A673 (cell line): Measurements from ENCODE around the gene ACOT12. TPM values are rescaled to one million over a fixed set of nuclear protein-coding genes. Genes with fewer than 3 reads are reported as not detected.
A peak's percentile ranks its signal among the peaks of the same experiment; 100 is the strongest.

ENCODE experiments used
- Bru-seq: library from RNA; stranded (reverse); fragments of 400-500 nt; gene quantifications from one replicate; lab custom pipeline; 2021; lab: Mats Ljungman, UMichigan
- BruChase-seq, 2 experiments: library from RNA; stranded (reverse); fragments of 400-500 nt; gene quantifications; one replicate each; lab custom pipeline; 2021; lab: Mats Ljungman, UMichigan
- BruUV-seq: library from RNA; stranded (reverse); fragments of 400-500 nt; replicated peaks from 2 replicates; lab custom pipeline; 2021; lab: Mats Ljungman, UMichigan
- CTCF ChIA-PET: fragments of 300-600 bp; sonication (Branson Sonifier 250); formaldehyde crosslinking; loops from one replicate; lab custom pipeline; 2022; ENCODE audit warnings: antibody characterized with exemption; lab: Charles Lee
- POLR2A ChIA-PET: fragments of 300-600 bp; sonication (Branson Sonifier 250); formaldehyde crosslinking; loops from one replicate; lab custom pipeline; 2022; ENCODE audit warnings: antibody characterized with exemption; ENCODE audit not compliant: low non-redundant PET; lab: Charles Lee
- DNase-seq: peaks from one replicate; pipeline ENCODE4 v3.0.0-alpha.2; 2015; ENCODE audit warnings: low spot score
- H3K27ac ChIP-seq: fragments of 200-600 bp; sonication (generic); 2 replicates; pipeline ENCODE4 v1.5.1; 2016; ENCODE audit warnings: mixed run types, low read depth, mild to moderate bottlenecking, mixed read lengths, antibody characterized with exemption, low read length; ENCODE audit not compliant: poor library complexity, severe bottlenecking
- H3K27me3 ChIP-seq: fragments of 200-600 bp; sonication (generic); replicated peaks from 2 replicates; pipeline ENCODE4 v1.6.1; 2017; ENCODE audit warnings: mixed run types, low read depth, mild to moderate bottlenecking, mixed read lengths, antibody characterized with exemption, low read length; ENCODE audit not compliant: insufficient read depth, poor library complexity
- H3K36me3 ChIP-seq: fragments of 200-600 bp; sonication (generic); 2 replicates; pipeline ENCODE4 v1.6.1; 2016; ENCODE audit warnings: mixed run types, mild to moderate bottlenecking, mixed read lengths, antibody characterized with exemption, low read length; ENCODE audit not compliant: insufficient read depth, poor library complexity, severe bottlenecking
- H3K4me1 ChIP-seq: fragments of 200-600 bp; sonication (generic); 2 replicates; pipeline ENCODE4 v1.6.1; 2017; ENCODE audit warnings: mixed run types, mild to moderate bottlenecking, mixed read lengths, antibody characterized with exemption, low read length; ENCODE audit not compliant: insufficient read depth, poor library complexity, severe bottlenecking
- H3K4me3 ChIP-seq: fragments of 200-600 bp; sonication (generic); 2 replicates; pipeline ENCODE4 v1.5.1; 2016; ENCODE audit warnings: low read depth, mixed run types, mild to moderate bottlenecking, mixed read lengths, low read length; ENCODE audit not compliant: poor library complexity, severe bottlenecking
- H3K9me3 ChIP-seq: fragments of 200-600 bp; sonication (generic); 2 replicates; pipeline ENCODE4 v1.6.1; 2016; ENCODE audit warnings: mixed run types, low read depth, mild to moderate bottlenecking, mixed read lengths, antibody characterized with exemption, low read length; ENCODE audit not compliant: poor library complexity, severe bottlenecking
- CTCF ChIP-seq: fragments of 300-800, 200-600 bp; sonication (generic); conservative IDR thresholded peaks from 2 replicates; pipeline ENCODE4 v1.5.1; 2017; ENCODE audit warnings: low read depth, mild to moderate bottlenecking, antibody characterized with exemption, low read length, moderate library complexity, mixed read lengths
- EZH2 ChIP-seq: fragments of 200-600 bp; sonication (generic); IDR thresholded peaks from 2 replicates; pipeline ENCODE4 v1.6.1; 2017; ENCODE audit warnings: borderline replicate concordance, low read depth, mild to moderate bottlenecking, mixed read lengths, antibody characterized with exemption, low read length; ENCODE audit not compliant: poor library complexity, severe bottlenecking
- intact Hi-C: fragments of 100-400 bp; cut with micrococcal nuclease; formaldehyde crosslinking; loops from one replicate; pipeline ENCODE4 v1.10.0; 2022; ENCODE audit not compliant: unreplicated experiment
- long read RNA-seq: library from polyadenylated mRNA; stranded (forward); transcript quantifications from one replicate; pipeline ENCODE4 v2.0.0, GENCODE V29; 2022
- total RNA-seq: library from RNA; stranded (reverse); gene quantifications from 2 replicates; pipeline ENCODE4 v1.2.3, GENCODE V29; 2021

ACOT12 gene
- total RNA-seq (not detected in 2 replicates), Bru-seq, nascent RNA (percentile 14 among the genes with signal in this experiment), BruChase-seq, experiment 1, labeled RNA remaining after a 2-hour chase (percentile 16 among the genes with signal in this experiment), BruChase-seq, experiment 2, labeled RNA remaining after a 6-hour chase (percentile 12 among the genes with signal in this experiment)
- long read RNA-seq = 0 reads

GRCh38 chr5:81393783-81394718, at the start of gene ACOT12:
TSS of gene ACOT12 (minus strand) at chr5:81394134. CDS start at chr5:81394114, 20 bp downstream.
- H3K4me1 ChIP-seq = no peaks in the 10 kb centered on the region
- CTCF ChIA-PET = interaction anchor here (1.1 kb wide), 1 partner anchor 772 kb away, joined by 3 read pairs; no protein-coding TSS in a partner anchor
- H3K4me3 ChIP-seq = peak within 1 kb of the TSS; percentile 52
- BruUV-seq = no TSS peak
- H3K9me3 ChIP-seq = no peaks in the 10 kb centered on the region
- intact Hi-C loops = no loop called here
- POLR2A ChIA-PET = no interaction called here
- peak; percentile 8 for DNase-seq
- no peaks in the 10 kb centered on the region for H3K27me3 ChIP-seq
- TF ChIP-seq CTCF = no peak
- no peak for TF ChIP-seq EZH2
- no peaks in the 10 kb centered on the region for H3K36me3 ChIP-seq
- no peak within 1 kb of the TSS for H3K27ac ChIP-seq

DNA sequence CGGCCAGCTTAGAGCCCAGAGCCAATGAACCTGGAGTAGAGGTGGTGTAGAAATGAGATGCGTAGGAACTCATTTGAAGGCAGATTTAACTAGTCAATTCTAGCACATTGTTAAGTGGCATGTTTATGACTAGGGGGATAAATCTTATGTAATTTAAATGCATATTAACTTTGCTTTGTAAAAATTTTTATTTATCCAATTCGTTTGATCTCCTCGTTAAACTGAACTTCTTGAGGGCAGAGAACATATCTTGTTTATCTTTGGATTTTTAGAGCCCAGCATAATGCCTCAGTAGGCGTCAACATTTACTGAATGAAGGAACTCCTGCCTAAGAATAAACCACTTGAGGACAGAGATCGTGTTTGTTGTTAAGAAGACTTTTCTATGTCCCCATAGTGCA, 41.1 kb upstream of the ACOT12 start:
- H3K4me1 ChIP-seq = no peaks in the 10 kb centered on the region
- no peaks in the 10 kb centered on the region for H3K36me3 ChIP-seq
- no peak overlapping the region for H3K4me3 ChIP-seq
- BruUV-seq = no TSS peak
- TF ChIP-seq EZH2 = no peak
- TF ChIP-seq CTCF = no peak
- no peaks in the 10 kb centered on the region for H3K27me3 ChIP-seq
- H3K27ac ChIP-seq = no peak overlapping the region
- POLR2A ChIA-PET = no interaction called here
- CTCF ChIA-PET = no interaction called here
- no peak for DNase-seq
- intact Hi-C loops = no loop called here
- no peaks in the 10 kb centered on the region for H3K9me3 ChIP-seq

- DNase-seq = no peak
- no peaks in the 10 kb centered on the region for H3K36me3 ChIP-seq
- intact Hi-C loops = loop anchor here (5.0 kb wide), 1 partner anchor 737 kb away; no protein-coding TSS in a partner anchor
- no peaks in the 10 kb centered on the region for H3K9me3 ChIP-seq
- POLR2A ChIA-PET = no interaction called here
- no peaks in the 10 kb centered on the region for H3K27me3 ChIP-seq
- H3K4me3 ChIP-seq = no peak overlapping the region
- BruUV-seq = no TSS peak
- TF ChIP-seq EZH2 (no peak), CTCF (no peak)
- H3K4me1 ChIP-seq = peaks cover 14% of the 10 kb centered on the region
- no peak overlapping the region for H3K27ac ChIP-seq
- CTCF ChIA-PET = no interaction called here
These were observed 36.1 kb upstream of the ACOT12 start for GRCh38 chr5:81429985-81430384.
